ENCODE measurements around the gene TWIST2.

- TF ChIP-seq SMC3 (IDR thresholded peaks at IDR 0.05; ENCODE audit: low read depth, low read length): no peak
- no peak for TF ChIP-seq CTCF (IDR thresholded peaks at IDR 0.05)
- no peak for TF ChIP-seq USF1 (IDR thresholded peaks at IDR 0.05; ENCODE audit: borderline replicate concordance, low read depth)
- TF ChIP-seq ZBTB33 (IDR thresholded peaks at IDR 0.05; ENCODE audit: borderline replicate concordance, low read depth): no peak
- no peak for TF ChIP-seq EP300 (IDR thresholded peaks at IDR 0.05; ENCODE audit: borderline replicate concordance in 1 of 2, low read depth in 1 of 2, low read length in 1 of 2)
- TF ChIP-seq FOXM1 (IDR thresholded peaks at IDR 0.05; ENCODE audit: low read depth): no peak
- TF ChIP-seq USF2 (IDR thresholded peaks at IDR 0.05; ENCODE audit: borderline replicate concordance, low read depth, low read length): no peak
- no peak for TF ChIP-seq YY1 (IDR thresholded peaks at IDR 0.05; ENCODE audit: low read depth)
- TF ChIP-seq FOSL2 (IDR thresholded peaks at IDR 0.05; ENCODE audit: borderline replicate concordance, low read depth): no peak
- TF ChIP-seq GATA2 (CRISPR knock-in tag; IDR thresholded peaks at IDR 0.05): no peak
- no peak for TF ChIP-seq SIN3A (IDR thresholded peaks at IDR 0.05; ENCODE audit: borderline replicate concordance, low read depth, low read length)
- no peak for TF ChIP-seq MAX (IDR thresholded peaks at IDR 0.05; ENCODE audit: low read depth)
Observed at GRCh38 chr2:238853218-238853617, 5.3 kb downstream of the TWIST2 start.
